Naive thymus-derived CD4-positive, alpha-beta T cell (primary cell): Measurements from ENCODE around the gene TMEM183A. TPM values are rescaled to one million over a fixed set of nuclear protein-coding genes. Genes with fewer than 3 reads are reported as not detected.

Experiments
- ATAC-seq: fragments of 150-1000 bp; cut with Tn5 transposase; 2 replicates; pipeline ENCODE4 v1.10.0; 2021; ENCODE audit warnings: mild to moderate bottlenecking, moderate library complexity
- CTCF ChIA-PET: fragments of 350-600 bp; sonication (Branson Sonifier 250); formaldehyde crosslinking; loops from one replicate; lab custom pipeline; 2021; ENCODE audit warnings: antibody characterized with exemption; lab: Charles Lee
- POLR2A ChIA-PET: fragments of 350-600 bp; sonication (Branson Sonifier 250); formaldehyde crosslinking; loops from one replicate; lab custom pipeline; 2021; ENCODE audit warnings: antibody characterized with exemption, inconsistent platforms; lab: Charles Lee
- DNase-seq, 9 donors: peaks; one replicate each; pipeline versions ENCODE4 v3.0.0 to v3.0.0-alpha.2; 2020 to 2022; ENCODE audit warnings: mixed read lengths in 1 of 9
- H3K27ac ChIP-seq: one replicate; pipeline ENCODE4 v1.7.0; 2013; ENCODE audit warnings: mild to moderate bottlenecking, low read depth, low read length, moderate library complexity
- H3K27me3 ChIP-seq, 2 donors: one replicate each; pipeline ENCODE4 v1.7.0; 2013; ENCODE audit warnings: low read length in 2 of 2, mild to moderate bottlenecking in 2 of 2, moderate library complexity in 2 of 2; ENCODE audit not compliant: control insufficient read depth in 2 of 2, insufficient read depth in 2 of 2
- H3K36me3 ChIP-seq, 3 experiments: 1 replicate in 2 of 3; 2 replicates in 1 of 3; pipeline ENCODE4 v1.7.0; 2013; ENCODE audit warnings: low read length in 3 of 3, mild to moderate bottlenecking in 3 of 3, moderate library complexity in 1 of 3; ENCODE audit not compliant: insufficient read depth in 3 of 3, control insufficient read depth in 2 of 3
- H3K4me1 ChIP-seq, 2 donors: one replicate each; pipeline ENCODE4 v1.7.0; 2013; ENCODE audit warnings: low read length in 2 of 2, mild to moderate bottlenecking in 2 of 2, moderate library complexity in 1 of 2; ENCODE audit not compliant: control insufficient read depth in 2 of 2, insufficient read depth in 2 of 2
- H3K4me3 ChIP-seq: 2 replicates; pipeline ENCODE4 v1.7.0; 2013; ENCODE audit warnings: mild to moderate bottlenecking, low read length
- H3K9me3 ChIP-seq, 3 experiments: 1 replicate in 2 of 3; 2 replicates in 1 of 3; pipeline ENCODE4 v1.7.0; 2013; ENCODE audit warnings: low read length in 3 of 3; ENCODE audit not compliant: control insufficient read depth in 2 of 3
- H3K27ac Mint-ChIP-seq, 9 donors: one replicate each; pipeline ENCODE4 v1.8.0; 2020 to 2022; ENCODE audit warnings: mixed read lengths in 9 of 9, mild to moderate bottlenecking in 8 of 9, moderate library complexity in 5 of 9, inconsistent platforms in 2 of 9
- H3K27me3 Mint-ChIP-seq, 5 donors: one replicate each; pipeline ENCODE4 v1.8.0; 2021 to 2022; ENCODE audit warnings: mixed read lengths in 5 of 5, mild to moderate bottlenecking in 1 of 5
- H3K36me3 Mint-ChIP-seq, 5 donors: one replicate each; pipeline ENCODE4 v1.8.0; 2020 to 2022; ENCODE audit warnings: mixed read lengths in 5 of 5, mild to moderate bottlenecking in 3 of 5, inconsistent platforms in 1 of 5
- H3K4me1 Mint-ChIP-seq, 7 donors: one replicate each; pipeline ENCODE4 v1.8.0; 2020 to 2022; ENCODE audit warnings: mixed read lengths in 7 of 7, mild to moderate bottlenecking in 3 of 7, inconsistent platforms in 1 of 7
- H3K4me3 Mint-ChIP-seq, 10 donors: one replicate each; pipeline ENCODE4 v1.8.0; 2020 to 2022; ENCODE audit warnings: mild to moderate bottlenecking in 10 of 10, mixed read lengths in 10 of 10, moderate library complexity in 6 of 10, inconsistent platforms in 2 of 10
- H3K9me3 Mint-ChIP-seq, 11 donors: one replicate each; pipeline ENCODE4 v1.8.0; 2020 to 2022; ENCODE audit warnings: mixed read lengths in 11 of 11, mild to moderate bottlenecking in 4 of 11, inconsistent platforms in 1 of 11, moderate library complexity in 1 of 11
- intact Hi-C, 2 donors: fragments of 100-400 bp; cut with micrococcal nuclease; formaldehyde crosslinking; loops; one replicate each; pipeline ENCODE4 v1.15.1; 2023
- polyA plus RNA-seq, 2 donors: library from polyadenylated mRNA; unstranded; fragments of 300-500 nt; fragmentation: Illumina TruSeq; gene quantifications; one replicate each; pipeline ENCODE4 v1.2.3, GENCODE V29; 2021
- total RNA-seq, 6 experiments: library from RNA in 5 of 6; stranded (reverse) in 5 of 6; gene quantifications; 1 replicate in 5 of 6; 2 replicates in 1 of 6; pipeline ENCODE4 v1.2.3 and lab custom pipeline; 2021 to 2026

TMEM183A gene
- total and polyA plus RNA-seq, 7 experiments from 2014 or later = 42.5 to 134 (median 73.0) TPM

- Histone ChIP-seq H3K4me3 (no peak overlapping the region), H3K36me3 (no peaks in the 10 kb centered on the region), H3K27ac (no peak overlapping the region), H3K27me3 (peaks cover 0 to 2% of the 10 kb centered on the region in 2 donors), H3K4me1 (no peaks in the 10 kb centered on the region), H3K9me3 (no peaks in the 10 kb centered on the region)
- DNase-seq = no peak
- H3K4me3 Mint-ChIP-seq = no peak overlapping the region
- ATAC-seq = no peak
- peaks cover 0 to 4% (median 0%) of the 10 kb centered on the region in 7 donors for H3K4me1 Mint-ChIP-seq
- H3K36me3 Mint-ChIP-seq = peaks cover 0 to 8% (median 0%) of the 10 kb centered on the region in 5 donors
- H3K9me3 Mint-ChIP-seq = peaks cover 0 to 7% (median 0%) of the 10 kb centered on the region in 11 donors
- intact Hi-C loops = no loop called here
- ChIA-PET CTCF (interaction anchor here (0.6 kb wide), 1 partner anchor 91 kb away, joined by 3 read pairs; no protein-coding TSS in a partner anchor), POLR2A (interaction anchor here (1.2 kb wide), 1 partner anchor 16 kb away, joined by 4 read pairs; no protein-coding TSS in a partner anchor)
- H3K27me3 Mint-ChIP-seq = peaks cover 22 to 63% (median 41%) of the 10 kb centered on the region in 5 donors
- H3K27ac Mint-ChIP-seq = no peak overlapping the region
These were observed 16.1 kb upstream of the TMEM183A start for GRCh38 chr1:202991112-202991511.

GRCh38 chr1:202994756-202995155 lies 12.4 kb upstream of the TMEM183A start:
- H3K4me3 ChIP-seq = no peak overlapping the region
- no peaks in the 10 kb centered on the region for H3K9me3 ChIP-seq
- intact Hi-C loops = loop anchor here (5.0 kb wide), 4 partner anchors 187 to 532 kb away; partner anchors contain the start of gene KDM5B (in 1 of the 2)
- peaks cover 3 to 8% (median 6%) of the 10 kb centered on the region in 7 donors for H3K4me1 Mint-ChIP-seq
- peaks cover 0 to 2% of the 10 kb centered on the region in 2 donors for H3K27me3 ChIP-seq
- H3K9me3 Mint-ChIP-seq = peaks cover 0 to 7% (median 0%) of the 10 kb centered on the region in 11 donors
- CTCF ChIA-PET = interaction anchor here (2.5 kb wide), 1 partner anchor 244 kb away, joined by 8 read pairs; no protein-coding TSS in a partner anchor
- no peak overlapping the region for H3K27ac ChIP-seq
- ATAC-seq (no peak), DNase-seq (no peak)
- H3K36me3 Mint-ChIP-seq = peaks cover 0 to 8% (median 0%) of the 10 kb centered on the region in 5 donors
- H3K4me3 Mint-ChIP-seq = no peak overlapping the region
- H3K27me3 Mint-ChIP-seq = peaks cover 38 to 74% (median 42%) of the 10 kb centered on the region in 5 donors
- no peaks in the 10 kb centered on the region for H3K36me3 ChIP-seq
- H3K4me1 ChIP-seq = no peaks in the 10 kb centered on the region
- POLR2A ChIA-PET = no interaction called here
- no peak overlapping the region for H3K27ac Mint-ChIP-seq

DNA sequence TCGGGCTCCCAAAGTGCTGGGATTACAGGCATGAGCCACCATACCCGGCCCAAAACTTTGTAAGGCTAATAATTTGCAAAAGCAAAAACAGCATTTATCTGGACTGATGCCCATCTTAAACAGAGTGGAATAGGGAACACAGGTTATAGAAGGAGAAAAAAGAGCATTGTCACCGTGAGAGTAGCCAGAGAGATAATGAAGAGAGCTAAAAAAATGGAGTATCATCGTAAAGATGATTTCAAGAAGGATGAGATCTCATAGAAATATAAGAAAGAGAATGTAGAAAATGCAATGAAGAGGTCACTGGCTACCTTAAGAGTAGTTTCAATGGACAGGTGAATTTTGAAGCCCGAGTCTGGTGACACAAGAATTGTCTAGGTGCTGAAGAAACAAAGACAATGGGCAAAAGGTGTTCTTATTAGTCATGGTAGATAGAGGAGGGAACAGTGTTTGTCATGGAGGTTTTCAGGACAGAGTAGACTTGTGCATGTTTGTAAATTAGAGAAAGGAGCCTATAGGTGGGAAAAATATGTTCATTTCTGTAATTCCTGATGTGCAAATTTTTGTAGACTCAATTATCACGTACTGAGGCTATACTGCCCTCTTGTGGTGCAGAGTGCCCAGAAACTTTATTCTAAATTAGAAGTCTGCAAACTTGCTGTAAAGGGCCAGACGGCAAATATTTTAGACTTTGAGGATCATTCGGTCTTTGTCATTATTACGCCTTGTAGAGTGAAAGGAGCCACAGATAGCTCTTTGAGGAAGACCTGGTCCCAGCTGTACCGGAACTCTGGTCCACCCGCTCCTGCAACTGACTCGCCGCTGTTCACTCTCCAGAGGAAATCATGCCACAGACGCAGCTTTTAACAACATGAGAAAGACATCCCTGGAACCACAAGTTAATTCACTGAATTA lies 8.1 kb upstream of the TMEM183A start:
- ChIA-PET CTCF (interaction anchor here (0.7 to 2.0 kb wide), 7 partner anchors 18 to 1950 kb away, joined by 3 to 10 read pairs (median 4); partner anchors contain the start of gene KLHL12), POLR2A (interaction anchor here (0.7 to 1.5 kb wide), 4 partner anchors 31 to 74 kb away, joined by 3 to 6 read pairs (median 4); partner anchors contain the start of gene KLHL12)
- H3K36me3 Mint-ChIP-seq = no peaks in the 10 kb centered on the region
- H3K4me1 Mint-ChIP-seq = peaks cover 3 to 10% (median 6%) of the 10 kb centered on the region in 7 donors
- DNase-seq = peak; percentile 18 to 74 (median 63)
- no peaks in the 10 kb centered on the region for H3K36me3 ChIP-seq
- peak overlapping the region in 4 of 9 donors; percentile 23 to 70 (median 52) for H3K27ac Mint-ChIP-seq
- no peaks in the 10 kb centered on the region for H3K4me1 ChIP-seq
- H3K4me3 ChIP-seq = no peak overlapping the region
- intact Hi-C loops = loop anchor here (1.0 to 5.0 kb wide), 9 partner anchors 8 to 537 kb away; partner anchors contain the start of genes KDM5B (in 1 of the 2), KLHL12 (in 1 of the 2), RABIF (in 1 of the 2) and TMEM183A (in 1 of the 2)
- H3K9me3 ChIP-seq = no peaks in the 10 kb centered on the region
- H3K27me3 ChIP-seq = no peaks in the 10 kb centered on the region
- ATAC-seq = peak; percentile 89
- H3K4me3 Mint-ChIP-seq = peak overlapping the region in 7 of 10 donors; percentile 44 to 75 (median 56)
- H3K27me3 Mint-ChIP-seq = peaks cover 24 to 40% (median 28%) of the 10 kb centered on the region in 5 donors
- no peak overlapping the region for H3K27ac ChIP-seq
- no peaks in the 10 kb centered on the region for H3K9me3 Mint-ChIP-seq

DNA sequence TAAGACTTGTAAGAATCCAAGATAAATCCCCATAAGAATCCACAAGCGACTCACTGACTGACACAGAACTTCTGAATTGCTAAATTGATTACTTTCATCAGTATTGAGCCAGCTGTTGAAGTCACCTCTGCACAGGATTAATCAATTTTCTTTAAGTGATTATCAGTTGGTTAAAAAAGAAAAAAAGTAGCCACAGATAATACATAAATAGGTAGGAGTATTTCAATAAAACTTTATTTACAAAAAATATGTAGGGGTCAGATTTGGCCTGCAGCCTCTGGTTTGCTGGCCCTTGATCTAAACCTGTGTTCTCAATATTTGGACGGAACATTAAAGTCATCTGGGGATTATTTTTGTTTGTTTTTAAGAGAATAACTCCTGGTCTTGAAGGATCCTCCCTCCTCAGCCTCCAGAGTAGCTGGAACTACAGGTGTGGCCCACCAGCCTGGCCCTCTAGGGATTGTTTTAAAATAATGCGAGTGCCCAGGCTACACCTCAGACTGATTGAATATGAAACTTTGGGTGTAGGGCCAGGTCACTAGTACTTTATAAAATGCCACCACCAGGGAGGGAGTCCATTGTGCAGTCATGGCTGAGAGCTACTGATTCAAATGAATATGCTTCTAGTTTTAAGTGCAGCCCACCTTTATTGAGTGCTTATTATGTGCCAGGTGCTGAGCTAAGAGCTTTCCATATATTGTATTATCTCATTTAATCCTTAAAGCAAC lies 6.8 kb upstream of the TMEM183A start:
- Histone ChIP-seq H3K36me3 (no peaks in the 10 kb centered on the region), H3K4me1 (no peaks in the 10 kb centered on the region), H3K4me3 (no peak overlapping the region), H3K27ac (no peak overlapping the region), H3K9me3 (no peaks in the 10 kb centered on the region), H3K27me3 (no peaks in the 10 kb centered on the region)
- Mint-ChIP-seq H3K4me3 (no peak overlapping the region), H3K27ac (no peak overlapping the region), H3K4me1 (peaks cover 4 to 12% (median 6%) of the 10 kb centered on the region in 7 donors), H3K36me3 (no peaks in the 10 kb centered on the region), H3K9me3 (no peaks in the 10 kb centered on the region), H3K27me3 (peaks cover 13 to 30% (median 15%) of the 10 kb centered on the region in 5 donors)
- POLR2A ChIA-PET = interaction anchor here (0.6 to 1.5 kb wide), 5 partner anchors 10 to 273 kb away, joined by 3 to 6 read pairs (median 3); partner anchors contain the start of gene KLHL12
- ATAC-seq = no peak
- intact Hi-C loops = loop anchor here in 1 of 2 donors (10.0 kb wide), 1 partner anchor 836 kb away; the partner anchor contains the start of gene PTPN7
- DNase-seq = no peak
- CTCF ChIA-PET = interaction anchor here (1.1 to 2.0 kb wide), 6 partner anchors 9 to 248 kb away, joined by 3 to 10 read pairs (median 4); partner anchors contain the start of gene KLHL12

GRCh38 chr1:203001986-203002385 lies 5.2 kb upstream of the TMEM183A start:
- Mint-ChIP-seq H3K27me3 (peaks cover 4 to 17% (median 8%) of the 10 kb centered on the region in 5 donors), H3K36me3 (peaks cover 0 to 3% (median 0%) of the 10 kb centered on the region in 5 donors), H3K27ac (no peak overlapping the region), H3K4me1 (peaks cover 13 to 24% (median 14%) of the 10 kb centered on the region in 7 donors), H3K9me3 (peaks cover 0 to 2% (median 0%) of the 10 kb centered on the region in 11 donors), H3K4me3 (peak overlapping the region in 1 of 10 donors; percentile 2)
- CTCF ChIA-PET = interaction anchor here (0.7 kb wide), 1 partner anchor 54 kb away, joined by 3 read pairs; no protein-coding TSS in a partner anchor
- POLR2A ChIA-PET = no interaction called here
- intact Hi-C loops = loop anchor here in 1 of 2 donors (10.0 kb wide), 1 partner anchor 837 kb away; the partner anchor contains the start of gene PTPN7
- Histone ChIP-seq H3K4me1 (no peaks in the 10 kb centered on the region), H3K36me3 (peaks cover 0 to 3% (median 0%) of the 10 kb centered on the region in 3 experiments), H3K27ac (no peak overlapping the region), H3K27me3 (no peaks in the 10 kb centered on the region), H3K4me3 (no peak overlapping the region), H3K9me3 (no peaks in the 10 kb centered on the region)
- no peak for DNase-seq
- ATAC-seq = no peak
